Suprapubic skin (tissue), 4 donors: ENCODE data around the gene SGO2. TPM values are rescaled to one million over a fixed set of nuclear protein-coding genes. Genes with fewer than 3 reads are reported as not detected.
"Not testable (repeated sequence)": the region's sequence is repeated elsewhere in the genome, so short reads cannot be mapped to it uniquely, and the experiment has no call there.

ENCODE experiments used
- DNase-seq, 2 donors: peaks; one replicate each; pipeline ENCODE4 v3.0.0-alpha.2; 2019; ENCODE audit warnings: low spot score in 2 of 2
- H3K27ac ChIP-seq: fragments of 200-600 bp; sonication (generic); one replicate; pipeline ENCODE4 v1.5.1; 2019
- H3K27me3 ChIP-seq: fragments of 200-600 bp; sonication (generic); one replicate; pipeline ENCODE4 v1.5.1; 2019
- H3K36me3 ChIP-seq: fragments of 200-600 bp; sonication (generic); one replicate; pipeline ENCODE4 v1.5.1; 2019
- H3K4me1 ChIP-seq: fragments of 200-600 bp; sonication (generic); one replicate; pipeline ENCODE4 v1.5.1; 2019
- H3K4me3 ChIP-seq: fragments of 200-600 bp; sonication (generic); one replicate; pipeline ENCODE4 v1.5.1; 2019; ENCODE audit warnings: mild to moderate bottlenecking
- H3K9me3 ChIP-seq: fragments of 200-600 bp; sonication (generic); one replicate; pipeline ENCODE4 v1.5.1; 2019
- EP300 ChIP-seq: sonication (generic); formaldehyde crosslinking; IDR thresholded peaks from one replicate; pipeline ENCODE4 v1.6.1; 2017; ENCODE audit warnings: antibody characterized with exemption
- POLR2A ChIP-seq, 2 donors: fragments of 450-650 bp; IDR thresholded peaks; one replicate each; pipeline ENCODE4 v1.6.1; 2017; ENCODE audit warnings: antibody characterized with exemption in 2 of 2, mild to moderate bottlenecking in 2 of 2, moderate library complexity in 2 of 2
- POLR2AphosphoS5 ChIP-seq, 3 donors: sonication (generic); formaldehyde crosslinking; IDR thresholded peaks; one replicate each; pipeline ENCODE4 v1.6.1; 2017; ENCODE audit warnings: antibody characterized with exemption in 3 of 3
- WGBS: methylation state at CpG from one replicate; pipeline ENCODE4 v1.1.5; 2018; 5-methylcytosine and 5-hydroxymethylcytosine counted together
- total RNA-seq, 4 donors: library from RNA; depleted of rRNA; stranded (reverse); fragments of >200 nt; gene quantifications; one replicate each; pipeline ENCODE4 v1.1.0, GENCODE V29; 2016
- TF ChIP-seq, protein P1 (sequence below), 2 donors: fragments of 200-600 bp in 1 of 2; fragments of 450-650 bp in 1 of 2; sonication (generic) in 1 of 2; IDR thresholded peaks; one replicate each; pipeline ENCODE4 v1.5.1; 2016 to 2019; ENCODE audit warnings: antibody characterized with exemption in 2 of 2, mild to moderate bottlenecking in 1 of 2, moderate library complexity in 1 of 2

The SGO2 gene
- total RNA-seq, 4 donors from 2014 or later, result 2.0 to 3.5 (median 2.8) TPM

GRCh38 chr2:200608341-200609027, 82.5 kb downstream of the SGO2 start:
- 58% methylated on average over 3 of the region's 3 CpGs for WGBS
- peak overlapping the region; percentile 18 for H3K27ac ChIP-seq
- DNase-seq, result no peak
- no peaks in the 10 kb centered on the region for H3K9me3 ChIP-seq
- H3K27me3 ChIP-seq, result no peaks in the 10 kb centered on the region
- no peaks in the 10 kb centered on the region for H3K4me1 ChIP-seq
- TF ChIP-seq POLR2AphosphoS5 (IDR thresholded peaks at IDR 0.05) (no peak), EP300 (no peak), POLR2A (IDR thresholded peaks at IDR 0.05) (no peak)
- TF ChIP-seq, protein P1, sequence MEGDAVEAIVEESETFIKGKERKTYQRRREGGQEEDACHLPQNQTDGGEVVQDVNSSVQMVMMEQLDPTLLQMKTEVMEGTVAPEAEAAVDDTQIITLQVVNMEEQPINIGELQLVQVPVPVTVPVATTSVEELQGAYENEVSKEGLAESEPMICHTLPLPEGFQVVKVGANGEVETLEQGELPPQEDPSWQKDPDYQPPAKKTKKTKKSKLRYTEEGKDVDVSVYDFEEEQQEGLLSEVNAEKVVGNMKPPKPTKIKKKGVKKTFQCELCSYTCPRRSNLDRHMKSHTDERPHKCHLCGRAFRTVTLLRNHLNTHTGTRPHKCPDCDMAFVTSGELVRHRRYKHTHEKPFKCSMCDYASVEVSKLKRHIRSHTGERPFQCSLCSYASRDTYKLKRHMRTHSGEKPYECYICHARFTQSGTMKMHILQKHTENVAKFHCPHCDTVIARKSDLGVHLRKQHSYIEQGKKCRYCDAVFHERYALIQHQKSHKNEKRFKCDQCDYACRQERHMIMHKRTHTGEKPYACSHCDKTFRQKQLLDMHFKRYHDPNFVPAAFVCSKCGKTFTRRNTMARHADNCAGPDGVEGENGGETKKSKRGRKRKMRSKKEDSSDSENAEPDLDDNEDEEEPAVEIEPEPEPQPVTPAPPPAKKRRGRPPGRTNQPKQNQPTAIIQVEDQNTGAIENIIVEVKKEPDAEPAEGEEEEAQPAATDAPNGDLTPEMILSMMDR (IDR thresholded peaks at IDR 0.05), result no peak
- peaks cover 13% of the 10 kb centered on the region for H3K36me3 ChIP-seq
- no peak overlapping the region for H3K4me3 ChIP-seq

GRCh38 chr2:200609028-200609614, 83.1 kb downstream of the SGO2 start:
- TF ChIP-seq POLR2AphosphoS5 (IDR thresholded peaks at IDR 0.05) (no peak), EP300 (no peak), POLR2A (IDR thresholded peaks at IDR 0.05) (no peak)
- TF ChIP-seq, protein P1 (IDR thresholded peaks at IDR 0.05), result no peak
- no peaks in the 10 kb centered on the region for H3K9me3 ChIP-seq
- H3K27ac ChIP-seq, result peak overlapping the region; percentile 50
- H3K27me3 ChIP-seq, result no peaks in the 10 kb centered on the region
- H3K4me1 ChIP-seq, result no peaks in the 10 kb centered on the region
- peaks cover 8% of the 10 kb centered on the region for H3K36me3 ChIP-seq
- no peak overlapping the region for H3K4me3 ChIP-seq
- peak in 1 of 2 donors; percentile 73 for DNase-seq

- H3K27ac ChIP-seq, result peak overlapping the region; percentile 50
- not testable (repeated sequence) for H3K4me1 ChIP-seq, H3K9me3 ChIP-seq, DNase-seq, H3K36me3 ChIP-seq, H3K27me3 ChIP-seq, H3K4me3 ChIP-seq
- WGBS, result 92% methylated on average over 3 of the region's 3 CpGs
Measured at GRCh38 chr2:200610217-200610616, 84.2 kb downstream of the SGO2 start.

DNA sequence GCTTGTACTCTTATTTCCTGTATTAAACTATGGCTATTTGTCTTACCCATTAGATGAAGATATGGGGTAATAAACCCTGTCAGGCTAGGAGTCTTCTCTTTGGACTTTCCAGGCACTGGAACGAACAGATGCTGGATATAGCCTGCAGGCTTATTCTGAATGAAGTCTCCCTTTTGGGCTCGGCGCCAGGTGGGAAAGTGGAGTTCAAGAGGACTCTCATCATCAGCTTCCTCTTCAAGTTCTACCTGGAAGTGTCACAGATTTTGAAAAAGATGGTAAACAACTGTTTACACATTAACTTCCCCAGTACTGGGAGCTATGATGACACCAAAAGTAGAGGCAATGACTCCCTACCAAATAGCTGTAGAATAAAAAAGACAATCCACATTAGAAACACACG, 87.7 kb downstream of the SGO2 start:
- 68% methylated on average over 4 of the region's 4 CpGs for WGBS
- DNase-seq, result no peak
- H3K4me1 ChIP-seq, result no peaks in the 10 kb centered on the region

DNA sequence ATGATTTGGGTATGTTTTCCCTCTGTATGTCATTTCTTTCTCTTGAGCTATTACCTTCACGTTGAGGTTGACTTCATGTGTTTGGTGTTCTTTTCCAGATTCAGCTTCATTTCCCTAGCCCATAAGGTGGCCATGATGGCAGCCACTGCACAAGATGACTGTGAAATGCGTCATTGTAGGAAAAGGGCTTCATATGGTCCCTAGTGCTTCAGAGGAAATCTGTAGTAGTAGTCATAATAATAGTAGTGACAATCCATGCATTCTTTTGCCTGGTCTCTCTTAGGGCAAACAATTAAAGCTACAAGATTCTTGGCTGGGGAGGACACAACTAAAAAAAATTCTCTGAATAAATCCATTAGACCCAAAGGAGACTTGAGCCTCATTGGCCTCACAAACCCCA, 88.2 kb downstream of the SGO2 start:
- Histone ChIP-seq H3K4me1 (no peaks in the 10 kb centered on the region), H3K36me3 (peaks cover 5% of the 10 kb centered on the region), H3K4me3 (no peak overlapping the region), H3K27ac (no peak overlapping the region), H3K27me3 (no peaks in the 10 kb centered on the region), H3K9me3 (no peaks in the 10 kb centered on the region)
- TF ChIP-seq POLR2A (IDR thresholded peaks at IDR 0.05), result no peak
- TF ChIP-seq, protein P1 (IDR thresholded peaks at IDR 0.05), result no peak
- TF ChIP-seq POLR2AphosphoS5 (IDR thresholded peaks at IDR 0.05), result no peak
- TF ChIP-seq EP300, result no peak
- DNase-seq, result no peak
- 87% methylated on average over 2 of the region's 2 CpGs for WGBS

More for the DNA sequence above, 87.7 kb downstream of the SGO2 start:
- H3K36me3 ChIP-seq, result peaks cover 5% of the 10 kb centered on the region
- H3K4me3 ChIP-seq, result no peak overlapping the region
- H3K27me3 ChIP-seq, result no peaks in the 10 kb centered on the region
- H3K27ac ChIP-seq, result no peak overlapping the region
- TF ChIP-seq, protein P1 (IDR thresholded peaks at IDR 0.05), result no peak
- TF ChIP-seq POLR2A (IDR thresholded peaks at IDR 0.05), result no peak
- TF ChIP-seq POLR2AphosphoS5 (IDR thresholded peaks at IDR 0.05), result no peak
- TF ChIP-seq EP300, result no peak
- no peaks in the 10 kb centered on the region for H3K9me3 ChIP-seq
